Skin of body (tissue), 2 donors: Measurements from ENCODE around the gene OSGEP. TPM values are rescaled to one million over a fixed set of nuclear protein-coding genes. Genes with fewer than 3 reads are reported as not detected.

Experiments used
- DNase-seq: peaks from one replicate; lab custom pipeline; 2025; lab: John Stamatoyannopoulos, UW
- total RNA-seq: library from RNA; depleted of rRNA; stranded (reverse); fragments of >200 nt; gene quantifications from one replicate; pipeline ENCODE4 v1.2.3, GENCODE V29; 2014

The OSGEP gene
- 33.6 TPM for total RNA-seq

DNA sequence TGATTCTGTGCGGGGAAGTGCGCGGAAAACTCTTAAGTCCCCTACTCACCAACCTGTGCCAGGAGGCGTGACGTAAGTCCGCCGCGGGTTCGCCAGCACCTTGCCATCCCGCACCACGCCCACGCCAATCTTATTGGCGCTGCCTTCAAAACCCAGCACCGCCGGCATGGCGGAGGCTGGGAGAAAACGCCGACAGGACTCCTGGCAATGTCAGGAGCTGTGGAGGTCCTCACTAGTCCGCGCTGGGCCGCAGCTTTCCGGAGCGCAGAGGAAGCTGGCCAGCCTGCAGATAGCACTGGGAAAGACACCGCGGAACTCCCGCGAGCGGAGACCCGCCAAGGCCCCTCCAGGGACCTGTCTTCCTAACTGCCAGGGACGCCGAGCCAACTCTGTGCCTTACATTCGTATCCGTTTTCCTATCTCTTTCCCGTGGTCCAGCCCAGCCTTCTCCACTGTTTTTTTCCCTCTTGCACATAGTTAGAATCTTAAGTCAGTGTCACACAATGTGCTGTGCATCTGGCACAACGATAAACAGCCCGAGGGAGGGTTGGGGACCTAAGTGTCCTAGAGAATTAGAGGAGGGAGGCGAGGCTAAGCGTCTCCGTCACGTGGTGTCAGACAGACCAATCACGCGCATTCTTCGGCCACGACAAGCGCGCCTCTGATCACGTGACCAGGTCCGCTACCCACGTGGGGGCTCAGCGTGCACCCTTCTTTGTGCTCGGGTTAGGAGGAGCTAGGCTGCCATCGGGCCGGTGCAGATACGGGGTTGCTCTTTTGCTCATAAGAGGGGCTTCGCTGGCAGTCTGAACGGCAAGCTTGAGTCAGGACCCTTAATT is at the start of gene OSGEP, which contains the start of gene APEX1:
TSS of gene OSGEP (minus strand) at position 297 of the 839 bp plus-strand sequence. CDS start at position 168, 129 bp downstream.
TSS of gene APEX1 (plus strand) at position 711 of the 839 bp plus-strand sequence. CDS start 420 bp downstream, outside the sequence.
- DNase-seq = peak; percentile 99

DNA sequence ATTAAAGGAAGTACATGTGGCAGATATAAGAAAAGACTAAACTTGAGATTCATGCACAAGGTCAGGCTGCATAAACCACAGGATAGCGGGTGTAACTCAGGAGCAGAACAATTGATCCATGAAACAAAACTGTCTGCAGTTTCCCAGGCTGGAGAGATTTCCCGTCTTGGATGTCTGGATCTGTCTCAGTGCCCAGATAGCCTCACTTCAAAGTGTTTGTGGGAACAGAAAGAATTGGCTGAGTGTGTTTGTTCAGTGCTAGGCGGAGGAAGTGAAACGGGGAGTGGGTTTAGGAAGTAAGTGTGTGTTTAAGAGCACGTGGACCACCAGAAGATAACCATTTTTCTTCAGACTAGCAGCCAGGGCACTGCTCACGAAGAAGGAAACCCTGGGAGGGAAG is 49.3 kb upstream of the OSGEP start:
- DNase-seq = peak; percentile 1

- no peak for DNase-seq
These were observed 46.7 kb upstream of the OSGEP start for GRCh38 chr14:20501346-20501745.

DNA sequence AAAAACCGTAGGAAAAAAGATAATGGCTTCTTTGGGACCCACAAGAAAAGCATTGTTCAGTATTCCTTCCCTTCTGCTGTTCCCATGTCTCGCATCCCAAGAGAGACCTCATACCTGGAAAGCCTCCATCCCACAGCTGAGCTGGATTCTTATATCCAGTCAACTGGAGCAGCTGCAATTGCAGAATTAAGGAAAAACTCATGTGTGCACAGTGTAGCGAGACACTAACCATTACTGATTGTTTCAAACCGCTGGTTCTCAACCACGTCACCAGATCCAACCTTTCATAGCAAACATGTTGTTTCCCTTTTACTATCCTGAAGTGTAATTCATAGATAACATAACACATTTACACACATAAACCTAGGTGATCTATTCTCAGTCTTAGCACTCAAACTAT is 45.3 kb upstream of the OSGEP start:
- no peak for DNase-seq

GRCh38 chr14:20499108-20499507 is 44.5 kb upstream of the OSGEP start:
- DNase-seq = no peak

- no peak for DNase-seq
These were observed 44.0 kb upstream of the OSGEP start for GRCh38 chr14:20498622-20499021.

GRCh38 chr14:20494935-20495766 is 40.5 kb upstream of the OSGEP start:
- no peak for DNase-seq

DNA sequence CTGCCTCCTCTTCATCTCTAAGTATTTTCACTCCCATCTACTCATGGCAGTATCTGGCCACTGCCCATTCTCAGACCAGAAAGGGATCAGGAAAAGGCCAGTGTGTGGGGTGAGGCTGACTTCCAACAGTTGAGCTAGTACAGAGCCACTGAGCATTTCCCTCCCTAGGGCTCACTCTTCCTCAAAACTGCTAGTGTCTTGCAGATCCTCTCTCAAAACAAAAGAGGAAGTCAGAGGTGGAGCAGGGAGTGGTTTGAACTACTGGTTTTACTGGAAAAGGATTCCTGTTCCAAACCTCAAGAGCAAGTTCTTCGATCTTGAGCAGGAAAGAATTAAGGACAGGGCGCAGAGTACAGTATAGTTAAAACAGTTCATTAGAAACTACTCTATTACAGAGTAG is 39.0 kb upstream of the OSGEP start:
- no peak for DNase-seq

DNA sequence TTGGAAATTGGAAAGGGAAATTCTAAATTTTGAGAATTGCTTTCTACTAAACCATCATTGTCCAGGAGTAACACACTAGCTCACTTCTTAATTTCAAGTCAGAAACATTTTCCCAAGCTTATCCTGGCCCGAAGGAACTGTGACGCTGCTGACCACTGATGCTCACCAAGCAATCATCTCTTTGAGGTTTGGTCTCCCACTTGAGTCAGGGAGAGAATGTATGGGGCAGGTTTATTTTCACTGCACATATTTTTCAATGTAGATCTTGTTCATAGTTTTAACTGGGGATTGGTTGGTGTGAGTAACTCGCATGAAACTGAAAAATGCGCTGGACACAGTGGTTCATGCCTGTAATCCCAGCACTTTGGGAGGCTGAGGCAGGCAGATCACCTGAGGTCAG is 37.9 kb upstream of the OSGEP start:
- DNase-seq = no peak

DNA sequence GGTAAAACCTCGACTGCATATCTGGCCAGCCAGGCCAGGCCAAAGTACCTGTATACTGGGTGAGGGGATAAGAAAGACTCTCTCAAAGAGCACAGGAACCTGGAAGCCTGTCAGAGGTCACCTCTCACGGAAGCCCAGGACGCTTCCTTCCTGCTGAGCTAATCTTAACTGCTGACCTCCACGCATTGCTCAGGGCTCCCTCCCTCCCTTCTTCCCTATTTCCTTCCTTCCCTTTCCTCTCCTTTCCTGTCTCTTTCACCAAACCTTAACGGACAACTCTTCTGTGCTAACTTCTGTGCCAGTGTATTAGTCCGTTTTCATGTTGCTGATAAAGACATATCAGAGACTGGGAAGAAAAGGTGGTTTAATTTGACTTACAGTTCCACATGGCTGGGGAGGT is 36.0 kb upstream of the OSGEP start:
- DNase-seq = no peak

- DNase-seq = no peak
These were observed 34.7 kb upstream of the OSGEP start for GRCh38 chr14:20489093-20489994.

DNA sequence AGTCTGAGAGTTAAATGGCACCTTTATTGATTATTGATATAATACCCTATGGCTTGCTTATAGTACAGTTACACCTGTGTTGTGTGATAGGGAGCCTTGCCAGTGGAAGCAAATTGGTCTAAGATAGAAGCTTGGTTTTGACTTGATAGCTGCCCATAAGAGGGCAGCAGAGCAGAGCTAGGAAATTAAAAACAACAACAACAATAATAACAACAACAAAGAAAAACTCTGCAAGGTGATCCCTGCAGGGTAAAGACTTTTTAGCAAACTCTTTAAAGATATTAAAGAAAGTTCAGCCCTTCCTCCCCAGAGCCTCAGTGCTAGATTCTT is 32.7 kb upstream of the OSGEP start:
- no peak for DNase-seq

- DNase-seq = no peak
These were observed 32.2 kb upstream of the OSGEP start for GRCh38 chr14:20486684-20487395.

GRCh38 chr14:20485900-20486299 is 31.3 kb upstream of the OSGEP start:
- DNase-seq = no peak

GRCh38 chr14:20482382-20482781 is 27.8 kb upstream of the OSGEP start:
- no peak for DNase-seq

DNA sequence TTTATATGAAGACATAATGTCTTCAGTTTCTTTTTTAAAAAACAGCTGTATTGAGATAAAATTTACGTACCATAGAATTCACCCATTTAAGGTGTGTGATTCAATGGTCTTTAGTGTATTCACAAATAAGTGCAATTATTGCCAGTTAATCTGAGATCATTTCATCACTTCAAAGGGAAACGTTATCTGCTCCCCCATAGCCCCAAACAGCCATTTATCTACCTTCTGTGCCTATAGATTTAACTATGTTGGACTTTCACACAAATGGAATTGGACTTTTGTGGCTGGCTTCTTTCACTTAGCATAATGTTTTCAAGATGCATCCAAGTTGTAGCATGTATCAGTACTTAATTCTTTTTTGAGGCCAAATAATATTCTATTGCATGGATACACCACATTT is 24.3 kb upstream of the OSGEP start:
- no peak for DNase-seq

- no peak for DNase-seq
These were observed 22.7 kb upstream of the OSGEP start for GRCh38 chr14:20477211-20477876.

DNA sequence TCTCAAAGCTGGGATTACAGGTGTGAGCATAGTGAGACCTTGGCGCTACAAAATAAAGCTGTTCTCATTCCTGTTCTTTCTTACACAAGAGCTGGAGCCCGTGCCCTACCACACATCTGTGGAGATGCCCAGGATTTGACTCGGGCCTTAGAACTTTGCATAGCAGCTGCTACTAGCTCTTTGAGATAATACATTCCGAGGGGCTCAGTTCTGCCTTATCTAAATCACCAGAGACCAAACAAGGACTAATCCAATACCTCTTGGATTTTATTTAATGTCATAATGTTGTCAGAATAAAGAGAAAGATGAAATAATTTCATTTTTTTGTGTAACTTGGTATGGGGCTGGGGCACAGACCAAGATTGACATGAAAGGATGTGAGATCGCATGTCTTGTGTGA is 22.2 kb upstream of the OSGEP start:
- no peak for DNase-seq

- DNase-seq = no peak
These were observed 18.0 kb upstream of the OSGEP start for GRCh38 chr14:20472536-20473169.

DNA sequence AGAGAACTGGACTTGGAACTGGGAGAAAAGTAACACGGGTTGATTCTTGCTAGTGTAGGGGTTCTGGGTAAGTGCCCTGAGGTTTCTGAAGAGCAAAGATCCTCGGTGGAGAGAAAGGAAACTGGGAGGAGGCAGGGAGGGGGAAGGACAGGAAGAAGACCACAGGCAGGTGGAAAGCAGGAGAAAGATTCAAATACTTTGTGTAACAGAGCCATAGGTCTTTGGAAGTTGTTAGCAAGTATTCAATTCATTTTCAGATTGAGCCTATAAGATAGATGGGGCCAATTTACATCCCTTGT is 15.9 kb upstream of the OSGEP start:
- no peak for DNase-seq
